Loucy (cell line): Measurements from ENCODE around the gene MYCN.

Source experiments
- H2AFZ ChIP-seq: fragments of 200-600 bp; sonication (generic); 2 replicates; pipeline ENCODE4 v1.6.0; 2016; ENCODE audit warnings: antibody characterized with exemption, mild to moderate bottlenecking, low read length, moderate library complexity
- H3F3A ChIP-seq: fragments of 200-600 bp; 2 replicates; pipeline ENCODE4 v1.6.0; 2016; ENCODE audit warnings: antibody characterized with exemption, low read depth, mild to moderate bottlenecking
- H3K27me3 ChIP-seq: fragments of 200-600 bp; sonication (generic); 2 replicates; pipeline ENCODE4 v1.6.1; 2014; ENCODE audit warnings: low read length, mild to moderate bottlenecking; ENCODE audit not compliant: insufficient read depth, poor library complexity, severe bottlenecking
- H3K36me3 ChIP-seq: fragments of 200-600 bp; sonication (generic); 2 replicates; pipeline ENCODE4 v1.6.1; 2016; ENCODE audit warnings: low read length; ENCODE audit not compliant: insufficient read depth
- H3K4me1 ChIP-seq: fragments of 200-600 bp; sonication (generic); 2 replicates; pipeline ENCODE4 v1.5.1; 2014; ENCODE audit warnings: low read length, mild to moderate bottlenecking; ENCODE audit not compliant: insufficient read depth, poor library complexity, severe bottlenecking
- H3K4me2 ChIP-seq: fragments of 200-600 bp; sonication (generic); 2 replicates; pipeline ENCODE4 v1.6.0; 2014; ENCODE audit warnings: antibody characterized with exemption, low read length, low read depth, mild to moderate bottlenecking; ENCODE audit not compliant: poor library complexity, severe bottlenecking
- H3K4me3 ChIP-seq: fragments of 200-600 bp; sonication (generic); 2 replicates; pipeline ENCODE4 v1.5.1; 2014; ENCODE audit warnings: low read length, mild to moderate bottlenecking, mixed read lengths; ENCODE audit not compliant: poor library complexity, severe bottlenecking
- H3K79me2 ChIP-seq: fragments of 200-600 bp; sonication (generic); 2 replicates; pipeline ENCODE4 v1.6.1; 2014; ENCODE audit warnings: low read length; ENCODE audit not compliant: insufficient read depth
- H3K9ac ChIP-seq: fragments of 200-600 bp; sonication (generic); 2 replicates; pipeline ENCODE4 v1.6.0; 2014; ENCODE audit warnings: mild to moderate bottlenecking, low read depth, low read length, moderate library complexity; ENCODE audit not compliant: poor library complexity, severe bottlenecking
- H3K9me2 ChIP-seq: fragments of 200-600 bp; sonication (generic); replicated peaks from 2 replicates; pipeline ENCODE4 v1.6.1; 2016; ENCODE audit warnings: low read depth, low read length, mixed read lengths
- H3K9me3 ChIP-seq: fragments of 200-600 bp; sonication (generic); 2 replicates; pipeline ENCODE4 v1.6.1; 2014; ENCODE audit warnings: mild to moderate bottlenecking, antibody characterized with exemption, low read length, low read depth; ENCODE audit not compliant: insufficient read depth
- H4K20me1 ChIP-seq: fragments of 200-600 bp; sonication (generic); 2 replicates; pipeline ENCODE4 v1.6.0; 2014; ENCODE audit warnings: antibody characterized with exemption, low read length, mild to moderate bottlenecking; ENCODE audit not compliant: insufficient read depth, poor library complexity, severe bottlenecking
- EZH2phosphoT487 ChIP-seq: fragments of 200-600 bp; IDR thresholded peaks from 2 replicates; pipeline ENCODE4 v1.6.1; 2018; ENCODE audit warnings: antibody characterized with exemption, mild to moderate bottlenecking, moderate library complexity, borderline replicate concordance
- TF ChIP-seq, protein P1 (sequence below): fragments of 200-600 bp; sonication (generic); conservative IDR thresholded peaks from 2 replicates; pipeline ENCODE4 v1.5.1; 2014; ENCODE audit warnings: mild to moderate bottlenecking, antibody characterized with exemption, low read length

MYCN gene

GRCh38 chr2:15931319-15931890 is 8.9 kb upstream of the MYCN start:
- Histone ChIP-seq H3K27me3 (no peaks in the 10 kb centered on the region), H3K9ac (no peak overlapping the region), H3K79me2 (no peaks in the 10 kb centered on the region), H3K36me3 (no peaks in the 10 kb centered on the region), H2AFZ (no peak overlapping the region), H3K4me2 (no peak overlapping the region), H4K20me1 (no peaks in the 10 kb centered on the region), H3K9me2 (no peaks in the 10 kb centered on the region), H3K4me1 (no peaks in the 10 kb centered on the region), H3F3A (no peaks in the 10 kb centered on the region), H3K4me3 (no peak overlapping the region), H3K9me3 (no peaks in the 10 kb centered on the region)
- TF ChIP-seq, protein P1, sequence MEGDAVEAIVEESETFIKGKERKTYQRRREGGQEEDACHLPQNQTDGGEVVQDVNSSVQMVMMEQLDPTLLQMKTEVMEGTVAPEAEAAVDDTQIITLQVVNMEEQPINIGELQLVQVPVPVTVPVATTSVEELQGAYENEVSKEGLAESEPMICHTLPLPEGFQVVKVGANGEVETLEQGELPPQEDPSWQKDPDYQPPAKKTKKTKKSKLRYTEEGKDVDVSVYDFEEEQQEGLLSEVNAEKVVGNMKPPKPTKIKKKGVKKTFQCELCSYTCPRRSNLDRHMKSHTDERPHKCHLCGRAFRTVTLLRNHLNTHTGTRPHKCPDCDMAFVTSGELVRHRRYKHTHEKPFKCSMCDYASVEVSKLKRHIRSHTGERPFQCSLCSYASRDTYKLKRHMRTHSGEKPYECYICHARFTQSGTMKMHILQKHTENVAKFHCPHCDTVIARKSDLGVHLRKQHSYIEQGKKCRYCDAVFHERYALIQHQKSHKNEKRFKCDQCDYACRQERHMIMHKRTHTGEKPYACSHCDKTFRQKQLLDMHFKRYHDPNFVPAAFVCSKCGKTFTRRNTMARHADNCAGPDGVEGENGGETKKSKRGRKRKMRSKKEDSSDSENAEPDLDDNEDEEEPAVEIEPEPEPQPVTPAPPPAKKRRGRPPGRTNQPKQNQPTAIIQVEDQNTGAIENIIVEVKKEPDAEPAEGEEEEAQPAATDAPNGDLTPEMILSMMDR = no peak
- TF ChIP-seq EZH2phosphoT487 = no peak

GRCh38 chr2:15931950-15932349 is 8.4 kb upstream of the MYCN start:
- Histone ChIP-seq H3K4me1 (no peaks in the 10 kb centered on the region), H3K9me3 (no peaks in the 10 kb centered on the region), H2AFZ (no peak overlapping the region), H3K27me3 (no peaks in the 10 kb centered on the region), H3K36me3 (no peaks in the 10 kb centered on the region), H3K9me2 (no peaks in the 10 kb centered on the region), H3K79me2 (no peaks in the 10 kb centered on the region), H3K4me3 (no peak overlapping the region), H3K4me2 (no peak overlapping the region), H4K20me1 (no peaks in the 10 kb centered on the region), H3K9ac (no peak overlapping the region), H3F3A (no peaks in the 10 kb centered on the region)
- TF ChIP-seq, protein P1 = no peak
- no peak for TF ChIP-seq EZH2phosphoT487

DNA sequence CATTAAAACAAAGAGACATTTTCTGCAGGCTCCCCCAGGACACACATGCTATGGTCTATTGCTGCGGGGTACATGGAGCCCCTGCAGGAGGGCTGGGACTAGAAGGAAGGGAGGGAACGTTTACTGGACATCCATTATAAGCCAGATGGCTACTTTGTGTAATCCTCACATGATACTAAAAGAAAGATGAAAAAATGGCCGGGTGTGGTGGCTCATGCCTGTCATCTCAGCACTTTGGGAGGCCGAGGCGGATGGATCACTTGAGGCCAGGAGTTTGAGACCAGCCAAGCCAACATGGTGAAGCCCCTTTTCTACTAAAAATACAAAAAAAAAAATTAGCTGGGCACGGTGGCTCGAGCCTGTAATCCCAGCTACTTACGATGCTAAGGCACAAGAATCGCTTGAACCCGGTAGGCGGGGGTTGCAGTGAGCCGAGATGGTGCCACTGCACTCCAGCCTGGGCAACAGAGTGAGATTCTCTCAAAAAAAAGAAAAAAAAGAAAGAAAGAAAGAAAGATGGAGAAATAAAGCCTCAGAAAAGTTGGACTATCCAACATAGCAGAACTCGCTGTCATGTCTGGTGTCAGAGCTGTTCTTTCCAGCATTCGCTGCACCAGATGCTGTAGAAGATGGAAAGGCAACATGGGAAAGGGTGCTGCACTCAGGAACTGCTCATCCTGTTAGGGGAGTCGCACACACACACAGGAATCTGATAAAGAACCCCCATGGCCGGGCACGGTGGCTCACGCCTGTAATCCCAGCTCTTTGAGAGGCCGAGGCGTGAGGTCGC is 7.8 kb upstream of the MYCN start:
- no peaks in the 10 kb centered on the region for H3K9me2 ChIP-seq
- no peak overlapping the region for H3K4me3 ChIP-seq
- no peaks in the 10 kb centered on the region for H3K27me3 ChIP-seq
- no peak overlapping the region for H3K4me2 ChIP-seq
- no peaks in the 10 kb centered on the region for H3K79me2 ChIP-seq
- H2AFZ ChIP-seq = no peak overlapping the region
- no peak for TF ChIP-seq EZH2phosphoT487
- TF ChIP-seq, protein P1 = no peak
- H3K4me1 ChIP-seq = no peaks in the 10 kb centered on the region
- H3F3A ChIP-seq = no peaks in the 10 kb centered on the region
- no peak overlapping the region for H3K9ac ChIP-seq
- H3K36me3 ChIP-seq = no peaks in the 10 kb centered on the region
- no peaks in the 10 kb centered on the region for H3K9me3 ChIP-seq
- H4K20me1 ChIP-seq = no peaks in the 10 kb centered on the region
